Vagina (tissue), 2 donors: ENCODE results near the gene VRTN. TPM values are rescaled to one million over a fixed set of nuclear protein-coding genes. Genes with fewer than 3 reads are reported as not detected.

Experiments
- DNase-seq, 2 donors: peaks; one replicate each; pipeline ENCODE4 v3.0.0-alpha.2; 2017; ENCODE audit errors: extremely low spot score in 2 of 2
- H3K27ac ChIP-seq: fragments of 200-600 bp; sonication (generic); one replicate; pipeline ENCODE4 v1.5.1; 2019
- H3K27me3 ChIP-seq: fragments of 200-600 bp; sonication (generic); one replicate; pipeline ENCODE4 v1.5.1; 2019
- H3K36me3 ChIP-seq, 2 donors: fragments of 200-600 bp; sonication (generic); one replicate each; pipeline ENCODE4 v1.5.1; 2017 to 2019
- H3K4me1 ChIP-seq: fragments of 200-600 bp; sonication (generic); one replicate; pipeline ENCODE4 v1.5.1; 2019
- H3K4me3 ChIP-seq, 2 donors: fragments of 200-600 bp; sonication (generic); 1 replicate in 1 of 2; 2 replicates in 1 of 2; pipeline ENCODE4 v1.5.1; 2016 to 2019
- H3K9me3 ChIP-seq: fragments of 200-600 bp; sonication (generic); one replicate; pipeline ENCODE4 v1.5.1; 2019
- CTCF ChIP-seq, 3 experiments: fragments of 450-650 bp in 2 of 3; fragments of 200-600 bp in 1 of 3; sonication (generic) in 1 of 3; IDR thresholded peaks; one replicate each; pipeline ENCODE4 v1.5.1; 2017 to 2019; ENCODE audit warnings: antibody characterized with exemption in 3 of 3, mild to moderate bottlenecking in 2 of 3, moderate library complexity in 2 of 3
- POLR2A ChIP-seq, 2 donors: fragments of 450-650 bp; IDR thresholded peaks; one replicate each; pipeline ENCODE4 v1.6.1; 2017; ENCODE audit warnings: antibody characterized with exemption in 2 of 2, mild to moderate bottlenecking in 2 of 2, moderate library complexity in 2 of 2
- POLR2AphosphoS5 ChIP-seq, 2 donors: sonication (generic); formaldehyde crosslinking; IDR thresholded peaks; one replicate each; pipeline ENCODE4 v1.9.0; 2017; ENCODE audit warnings: antibody characterized with exemption in 2 of 2, mild to moderate bottlenecking in 2 of 2, low read depth in 1 of 2; ENCODE audit not compliant: insufficient read depth in 1 of 2
- intact Hi-C: fragments of 100-400 bp; cut with DNase I; formaldehyde crosslinking; loops from one replicate; pipeline ENCODE4 v1.15.1; 2023
- total RNA-seq: library from RNA; depleted of rRNA; stranded (reverse); fragments of >200 nt; gene quantifications from one replicate; pipeline ENCODE4 v1.2.3, GENCODE V29; 2016

The VRTN gene
- total RNA-seq, 1 donor from 2014 or later: not detected

DNA sequence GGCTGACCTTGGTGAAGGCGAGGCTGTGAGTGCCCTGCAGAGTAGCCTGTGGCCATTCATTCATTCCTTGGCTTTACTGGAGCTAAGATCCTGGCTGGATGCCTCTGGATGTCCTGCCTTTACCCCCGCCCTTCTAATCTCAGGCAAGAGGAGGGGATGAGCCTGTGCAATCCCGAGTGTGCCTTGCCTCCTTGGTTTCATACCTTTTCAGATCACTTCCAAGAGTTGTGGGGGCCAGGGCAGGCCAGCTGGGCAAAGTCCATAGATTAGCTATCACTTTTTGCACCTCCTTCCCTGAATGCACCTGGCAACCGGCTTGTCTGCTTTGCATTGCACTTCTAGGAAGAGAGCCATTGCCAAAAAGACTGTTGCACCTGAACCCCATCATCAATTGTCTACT lies 1.5 kb downstream of the VRTN start:
- no peak for DNase-seq
- H3K27me3 ChIP-seq: no peaks in the 10 kb centered on the region
- no peak overlapping the region for H3K27ac ChIP-seq
- no peaks in the 10 kb centered on the region for H3K4me1 ChIP-seq
- intact Hi-C loops: no loop called here
- H3K36me3 ChIP-seq: no peaks in the 10 kb centered on the region
- no peak for TF ChIP-seq POLR2AphosphoS5 (IDR thresholded peaks at IDR 0.05; ENCODE audit: insufficient read depth in 1 of 2, low read depth in 1 of 2)
- TF ChIP-seq CTCF (IDR thresholded peaks at IDR 0.05): no peak
- no peak for TF ChIP-seq POLR2A (IDR thresholded peaks at IDR 0.05)
- H3K4me3 ChIP-seq: no peak overlapping the region
- no peaks in the 10 kb centered on the region for H3K9me3 ChIP-seq

- no peaks in the 10 kb centered on the region for H3K9me3 ChIP-seq
- DNase-seq: no peak
- H3K36me3 ChIP-seq: no peaks in the 10 kb centered on the region
- no peaks in the 10 kb centered on the region for H3K27me3 ChIP-seq
- TF ChIP-seq POLR2AphosphoS5 (IDR thresholded peaks at IDR 0.05; ENCODE audit: insufficient read depth in 1 of 2, low read depth in 1 of 2): no peak
- no peak for TF ChIP-seq POLR2A (IDR thresholded peaks at IDR 0.05)
- no peak for TF ChIP-seq CTCF (IDR thresholded peaks at IDR 0.05)
- H3K4me3 ChIP-seq: no peak overlapping the region
- intact Hi-C loops: no loop called here
- no peaks in the 10 kb centered on the region for H3K4me1 ChIP-seq
- H3K27ac ChIP-seq: no peak overlapping the region
Observed at GRCh38 chr14:74350211-74350927, 2.1 kb downstream of the VRTN start.

- Histone ChIP-seq H3K4me1 (no peaks in the 10 kb centered on the region), H3K27me3 (no peaks in the 10 kb centered on the region), H3K36me3 (no peaks in the 10 kb centered on the region), H3K4me3 (no peak overlapping the region), H3K27ac (no peak overlapping the region), H3K9me3 (no peaks in the 10 kb centered on the region)
- DNase-seq: no peak
- no peak for TF ChIP-seq POLR2A (IDR thresholded peaks at IDR 0.05)
- no peak for TF ChIP-seq CTCF (IDR thresholded peaks at IDR 0.05)
- TF ChIP-seq POLR2AphosphoS5 (IDR thresholded peaks at IDR 0.05; ENCODE audit: insufficient read depth in 1 of 2, low read depth in 1 of 2): no peak
- intact Hi-C loops: no loop called here
Observed at GRCh38 chr14:74350928-74351323, 2.7 kb downstream of the VRTN start.

GRCh38 chr14:74356892-74357575 lies 8.8 kb downstream of the VRTN start:
- DNase-seq: no peak
- Histone ChIP-seq H3K9me3 (no peaks in the 10 kb centered on the region), H3K27me3 (no peaks in the 10 kb centered on the region), H3K4me1 (no peaks in the 10 kb centered on the region), H3K27ac (no peak overlapping the region), H3K36me3 (no peaks in the 10 kb centered on the region), H3K4me3 (no peak overlapping the region)
- intact Hi-C loops: no loop called here
- no peak for TF ChIP-seq POLR2AphosphoS5 (IDR thresholded peaks at IDR 0.05; ENCODE audit: insufficient read depth in 1 of 2, low read depth in 1 of 2)
- TF ChIP-seq CTCF (IDR thresholded peaks at IDR 0.05): no peak
- no peak for TF ChIP-seq POLR2A (IDR thresholded peaks at IDR 0.05)

DNA sequence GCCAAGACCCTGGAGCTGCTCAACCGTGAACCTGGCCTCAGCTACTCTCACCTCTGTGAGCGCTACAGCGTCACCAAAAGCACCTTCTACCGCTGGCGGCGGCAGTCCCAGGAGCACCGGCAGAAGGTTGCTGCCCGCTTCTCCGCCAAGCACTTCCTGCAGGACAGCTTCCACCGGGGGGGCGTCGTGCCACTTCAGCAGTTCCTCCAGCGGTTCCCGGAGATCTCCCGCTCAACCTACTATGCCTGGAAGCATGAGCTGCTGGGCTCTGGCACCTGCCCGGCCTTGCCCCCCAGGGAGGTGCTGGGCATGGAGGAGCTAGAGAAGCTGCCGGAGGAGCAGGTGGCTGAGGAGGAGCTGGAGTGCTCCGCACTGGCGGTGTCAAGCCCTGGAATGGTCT lies 9.3 kb downstream of the VRTN start:
- Histone ChIP-seq H3K36me3 (no peaks in the 10 kb centered on the region), H3K9me3 (no peaks in the 10 kb centered on the region), H3K27me3 (no peaks in the 10 kb centered on the region), H3K4me1 (no peaks in the 10 kb centered on the region), H3K27ac (no peak overlapping the region), H3K4me3 (no peak overlapping the region)
- TF ChIP-seq CTCF (IDR thresholded peaks at IDR 0.05) (no peak), POLR2A (IDR thresholded peaks at IDR 0.05) (no peak), POLR2AphosphoS5 (IDR thresholded peaks at IDR 0.05; ENCODE audit: insufficient read depth in 1 of 2, low read depth in 1 of 2) (no peak)
- intact Hi-C loops: no loop called here
- DNase-seq: no peak
